Frontal cortex (tissue), 4 donors: Measurements from ENCODE around the gene POLD2. TPM values are rescaled to one million over a fixed set of nuclear protein-coding genes. Genes with fewer than 3 reads are reported as not detected.

Source experiments
- DNase-seq, 2 donors: peaks; one replicate each; pipeline ENCODE4 v3.0.0; 2012; ENCODE audit warnings: low spot score in 2 of 2
- FAIRE-seq: peaks from 2 replicates; lab custom pipeline; 2012; peaks lifted over from hg19 to GRCh38; lab: Jason Lieb, UNC
- total RNA-seq: library from RNA; depleted of rRNA; stranded (reverse); fragments of >200 nt; gene quantifications from one replicate; pipeline ENCODE4 v1.2.3, GENCODE V29; 2014
- donor health status: control.
- donor health status: control.
- donor health status: control.

Gene POLD2
- total RNA-seq, 1 donor from 2014 or later, result 46.1 TPM

- DNase-seq (no peak), FAIRE-seq (no peak)
Observed at GRCh38 chr7:44087911-44088838, 35.2 kb downstream of the POLD2 start.

- FAIRE-seq (no peak), DNase-seq (no peak)
Observed at GRCh38 chr7:44086627-44087026, 36.7 kb downstream of the POLD2 start.

- no peak for DNase-seq
- no peak for FAIRE-seq
Observed at GRCh38 chr7:44085546-44085945, 37.8 kb downstream of the POLD2 start.

GRCh38 chr7:44084701-44085100 is 38.6 kb downstream of the POLD2 start:
- no peak for FAIRE-seq
- DNase-seq, result no peak

- DNase-seq (no peak), FAIRE-seq (no peak)
Observed at GRCh38 chr7:44083796-44084195, 39.6 kb downstream of the POLD2 start.

GRCh38 chr7:44082541-44083207 is 40.7 kb downstream of the POLD2 start:
- peak; percentile 98 for DNase-seq
- FAIRE-seq, result no peak

GRCh38 chr7:44081266-44081748 is 42.0 kb downstream of the POLD2 start:
- DNase-seq, result no peak
- no peak for FAIRE-seq

GRCh38 chr7:44080686-44081265 is 42.6 kb downstream of the POLD2 start:
- DNase-seq (no peak), FAIRE-seq (no peak)

- no peak for DNase-seq
- no peak for FAIRE-seq
Observed at GRCh38 chr7:44080118-44080517, 43.2 kb downstream of the POLD2 start.

GRCh38 chr7:44079331-44080021 is 43.9 kb downstream of the POLD2 start:
- FAIRE-seq (no peak), DNase-seq (no peak)

GRCh38 chr7:44078521-44078920 is 44.8 kb downstream of the POLD2 start:
- no peak for FAIRE-seq

GRCh38 chr7:44077681-44078091 is 45.7 kb downstream of the POLD2 start:
- FAIRE-seq (no peak), DNase-seq (no peak)

More at GRCh38 chr7:44078521-44078920, 44.8 kb downstream of the POLD2 start:
- DNase-seq, result no peak

- FAIRE-seq, result no peak
- no peak for DNase-seq
Observed at GRCh38 chr7:44077061-44077460, 46.3 kb downstream of the POLD2 start.

- no peak for DNase-seq
- FAIRE-seq, result no peak
Observed at GRCh38 chr7:44076101-44076895, 47.0 kb downstream of the POLD2 start.

GRCh38 chr7:44075296-44076075 is 47.9 kb downstream of the POLD2 start:
- FAIRE-seq, result no peak
- no peak for DNase-seq

GRCh38 chr7:44074349-44074695 is 49.0 kb downstream of the POLD2 start:
- FAIRE-seq (no peak), DNase-seq (no peak)

- FAIRE-seq, result no peak
- peak; percentile 62 to 73 for DNase-seq
Observed at GRCh38 chr7:44073664-44074348, 49.5 kb downstream of the POLD2 start.
